Astrocyte (in vitro differentiated cells and primary cell): ENCODE measurements around the gene ALDH1L1. TPM values are rescaled to one million over a fixed set of nuclear protein-coding genes. Genes with fewer than 3 reads are reported as not detected.

ENCODE experiments used
- DNase-seq: peaks from one replicate; pipeline ENCODE4 v3.0.0-alpha.2; 2010; ENCODE audit warnings: low read depth
- FAIRE-seq: peaks from 2 replicates; lab custom pipeline; 2011; peaks lifted over from hg19 to GRCh38; lab: Jason Lieb, UNC
- H2AFZ ChIP-seq: 2 replicates; pipeline ENCODE4 v1.6.0; 2012; ENCODE audit warnings: low read depth, low read length, inconsistent platforms
- H3K27ac ChIP-seq: 2 replicates; pipeline ENCODE4 v1.5.1; 2011; ENCODE audit warnings: low read depth, low read length, inconsistent platforms
- H3K27me3 ChIP-seq: 2 replicates; pipeline ENCODE4 v1.6.0; 2011; ENCODE audit warnings: low read length, inconsistent platforms; ENCODE audit not compliant: insufficient read depth
- H3K36me3 ChIP-seq: 2 replicates; pipeline ENCODE4 v1.5.1; 2011; ENCODE audit warnings: low read length, inconsistent platforms; ENCODE audit not compliant: insufficient read depth
- H3K4me1 ChIP-seq: 2 replicates; pipeline ENCODE4 v1.5.1; 2011; ENCODE audit warnings: low read length, inconsistent platforms; ENCODE audit not compliant: insufficient read depth
- H3K4me2 ChIP-seq: 2 replicates; pipeline ENCODE4 v1.6.0; 2012; ENCODE audit warnings: low read length, inconsistent platforms
- H3K4me3 ChIP-seq: 2 replicates; pipeline ENCODE4 v1.5.1; 2011; ENCODE audit warnings: low read depth, mild to moderate bottlenecking, low read length, inconsistent platforms; ENCODE audit not compliant: insufficient read depth
- H3K79me2 ChIP-seq: 2 replicates; pipeline ENCODE4 v1.6.0; 2012; ENCODE audit warnings: mild to moderate bottlenecking, low read length, inconsistent platforms; ENCODE audit not compliant: insufficient read depth
- H3K9ac ChIP-seq: 2 replicates; pipeline ENCODE4 v1.6.0; 2012; ENCODE audit warnings: mild to moderate bottlenecking, low read length, inconsistent platforms
- H3K9me3 ChIP-seq: 2 replicates; pipeline ENCODE4 v1.5.1; 2012; ENCODE audit warnings: low read depth, mild to moderate bottlenecking, low read length, inconsistent platforms; ENCODE audit not compliant: insufficient read depth
- H4K20me1 ChIP-seq: 2 replicates; pipeline ENCODE4 v1.6.0; 2012; ENCODE audit warnings: low read length, inconsistent platforms; ENCODE audit not compliant: insufficient read depth
- H3K27ac Mint-ChIP-seq: one replicate; pipeline ENCODE4 v1.8.0; 2021; ENCODE audit warnings: mild to moderate bottlenecking, mixed read lengths; ENCODE audit not compliant: unreplicated experiment
- H3K27me3 Mint-ChIP-seq: one replicate; pipeline ENCODE4 v1.8.0; 2021; ENCODE audit warnings: low read depth, mixed read lengths; ENCODE audit not compliant: unreplicated experiment
- H3K36me3 Mint-ChIP-seq: one replicate; pipeline ENCODE4 v1.8.0; 2021; ENCODE audit warnings: low read depth, mixed read lengths; ENCODE audit not compliant: unreplicated experiment
- H3K4me1 Mint-ChIP-seq: one replicate; pipeline ENCODE4 v1.8.0; 2021; ENCODE audit warnings: low read depth, mixed read lengths; ENCODE audit not compliant: unreplicated experiment
- H3K4me3 Mint-ChIP-seq: one replicate; pipeline ENCODE4 v1.8.0; 2021; ENCODE audit warnings: mild to moderate bottlenecking, moderate library complexity, mixed read lengths; ENCODE audit not compliant: unreplicated experiment
- H3K9me3 Mint-ChIP-seq: one replicate; pipeline ENCODE4 v1.8.0; 2021; ENCODE audit warnings: mild to moderate bottlenecking, mixed read lengths; ENCODE audit not compliant: unreplicated experiment
- EZH2 ChIP-seq: IDR thresholded peaks from 2 replicates; pipeline ENCODE4 v1.6.1; 2012; ENCODE audit warnings: mild to moderate bottlenecking, low read length, inconsistent platforms; ENCODE audit not compliant: insufficient read depth
- total RNA-seq: library from RNA; stranded (reverse); gene quantifications from 2 replicates; pipeline ENCODE4 v1.2.1, GENCODE V29; 2021
- TF ChIP-seq, protein P1 (sequence below): IDR thresholded peaks from 2 replicates; pipeline ENCODE4 v1.5.1; 2011; ENCODE audit warnings: low read depth, mild to moderate bottlenecking, inconsistent platforms, low read length, moderate library complexity; ENCODE audit not compliant: insufficient read depth

The ALDH1L1 gene
- total RNA-seq, 1 donor from 2014 or later, result not detected

DNA sequence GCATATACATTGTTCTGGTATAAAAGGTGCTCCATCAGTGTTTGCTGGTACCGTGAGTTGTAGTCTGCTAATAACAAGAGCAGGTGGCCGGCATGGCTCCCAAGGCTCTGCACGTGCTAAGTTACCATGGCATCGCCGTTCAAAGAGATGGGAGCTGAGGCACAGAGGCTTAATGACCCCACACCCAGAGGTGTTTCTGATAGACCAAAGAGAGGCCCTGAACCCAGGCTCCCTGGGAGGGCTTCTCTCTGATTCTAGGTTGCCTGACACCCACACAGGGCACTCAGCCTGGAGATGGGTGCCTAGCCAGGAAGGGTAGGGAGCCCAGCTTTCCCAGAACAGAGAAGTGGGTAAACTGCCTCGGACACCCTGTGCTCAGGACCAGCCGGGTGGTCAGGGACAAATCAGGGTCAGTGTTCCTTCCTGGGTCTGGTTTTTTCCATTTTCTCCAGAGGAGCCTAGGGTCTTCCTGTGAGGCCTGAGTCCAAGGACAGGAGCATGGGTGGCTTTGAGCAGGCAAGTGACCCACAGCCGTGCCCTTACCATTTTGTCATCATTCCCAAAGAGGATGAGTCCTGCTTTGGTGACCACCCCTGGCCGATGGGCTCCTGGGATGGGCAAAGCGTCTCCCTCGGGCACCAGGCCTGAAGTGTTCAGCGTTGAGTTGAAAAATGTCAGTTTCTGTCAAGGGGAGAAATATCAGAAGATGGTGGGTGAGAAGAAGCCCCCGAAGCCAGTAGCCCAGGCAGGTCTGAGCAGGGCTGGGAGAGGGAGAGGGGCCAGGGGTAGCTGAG, 27.3 kb downstream of the ALDH1L1 start:
- Mint-ChIP-seq H3K4me3 (no peak overlapping the region), H3K27me3 (peaks cover 37% of the 10 kb centered on the region), H3K27ac (no peak overlapping the region), H3K9me3 (peaks cover 3% of the 10 kb centered on the region), H3K36me3 (peaks cover 2% of the 10 kb centered on the region), H3K4me1 (no peaks in the 10 kb centered on the region)
- no peaks in the 10 kb centered on the region for H4K20me1 ChIP-seq
- FAIRE-seq (no peak), DNase-seq (no peak)
- no peaks in the 10 kb centered on the region for H3K36me3 ChIP-seq
- H3K4me1 ChIP-seq, result no peaks in the 10 kb centered on the region
- H3K9ac ChIP-seq, result no peak overlapping the region
- no peaks in the 10 kb centered on the region for H3K27me3 ChIP-seq
- H3K27ac ChIP-seq, result no peak overlapping the region
- H3K4me3 ChIP-seq, result no peak overlapping the region
- no peak overlapping the region for H3K4me2 ChIP-seq
- no peaks in the 10 kb centered on the region for H3K9me3 ChIP-seq
- TF ChIP-seq EZH2, result no peak
- TF ChIP-seq, protein P1, sequence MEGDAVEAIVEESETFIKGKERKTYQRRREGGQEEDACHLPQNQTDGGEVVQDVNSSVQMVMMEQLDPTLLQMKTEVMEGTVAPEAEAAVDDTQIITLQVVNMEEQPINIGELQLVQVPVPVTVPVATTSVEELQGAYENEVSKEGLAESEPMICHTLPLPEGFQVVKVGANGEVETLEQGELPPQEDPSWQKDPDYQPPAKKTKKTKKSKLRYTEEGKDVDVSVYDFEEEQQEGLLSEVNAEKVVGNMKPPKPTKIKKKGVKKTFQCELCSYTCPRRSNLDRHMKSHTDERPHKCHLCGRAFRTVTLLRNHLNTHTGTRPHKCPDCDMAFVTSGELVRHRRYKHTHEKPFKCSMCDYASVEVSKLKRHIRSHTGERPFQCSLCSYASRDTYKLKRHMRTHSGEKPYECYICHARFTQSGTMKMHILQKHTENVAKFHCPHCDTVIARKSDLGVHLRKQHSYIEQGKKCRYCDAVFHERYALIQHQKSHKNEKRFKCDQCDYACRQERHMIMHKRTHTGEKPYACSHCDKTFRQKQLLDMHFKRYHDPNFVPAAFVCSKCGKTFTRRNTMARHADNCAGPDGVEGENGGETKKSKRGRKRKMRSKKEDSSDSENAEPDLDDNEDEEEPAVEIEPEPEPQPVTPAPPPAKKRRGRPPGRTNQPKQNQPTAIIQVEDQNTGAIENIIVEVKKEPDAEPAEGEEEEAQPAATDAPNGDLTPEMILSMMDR, result no peak
- H2AFZ ChIP-seq, result no peak overlapping the region
- H3K79me2 ChIP-seq, result no peaks in the 10 kb centered on the region

DNA sequence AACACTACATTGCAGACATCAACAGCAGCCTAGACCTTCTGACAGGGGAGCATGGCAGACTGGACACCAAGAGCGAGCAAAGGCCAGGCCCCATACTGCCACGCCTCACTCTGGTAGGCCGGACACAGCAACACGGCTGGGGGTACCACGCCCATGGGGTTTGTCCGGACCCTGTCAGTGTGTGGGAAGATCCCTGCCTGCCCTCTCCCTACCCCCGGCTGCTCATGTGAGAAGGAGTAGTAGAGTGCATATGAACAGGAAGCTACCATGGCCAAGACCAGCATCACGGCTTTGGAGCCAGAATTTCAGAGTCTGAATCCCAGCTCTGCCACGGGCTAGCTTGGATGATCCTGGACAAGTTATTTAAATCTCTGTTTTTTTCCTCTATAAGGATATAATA, 27.9 kb downstream of the ALDH1L1 start:
- FAIRE-seq (no peak), DNase-seq (no peak)
- Histone ChIP-seq H3K9me3 (no peaks in the 10 kb centered on the region), H4K20me1 (no peaks in the 10 kb centered on the region), H3K36me3 (no peaks in the 10 kb centered on the region), H3K27me3 (no peaks in the 10 kb centered on the region), H3K79me2 (no peaks in the 10 kb centered on the region), H3K9ac (no peak overlapping the region), H2AFZ (no peak overlapping the region), H3K4me3 (no peak overlapping the region), H3K4me1 (no peaks in the 10 kb centered on the region), H3K27ac (no peak overlapping the region), H3K4me2 (no peak overlapping the region)
- Mint-ChIP-seq H3K9me3 (peaks cover 3% of the 10 kb centered on the region), H3K4me3 (no peak overlapping the region), H3K36me3 (peaks cover 2% of the 10 kb centered on the region), H3K27ac (no peak overlapping the region), H3K27me3 (peaks cover 37% of the 10 kb centered on the region), H3K4me1 (no peaks in the 10 kb centered on the region)
- TF ChIP-seq EZH2, result no peak
- TF ChIP-seq, protein P1, result no peak
